OCI-LY7 (cell line): ENCODE data around the gene PPP1R12C. TPM values are rescaled to one million over a fixed set of nuclear protein-coding genes. Genes with fewer than 3 reads are reported as not detected.
A peak's percentile ranks its signal among the peaks of the same experiment; 100 is the strongest.

Experiments
- BruUV-seq: library from RNA; stranded (reverse); fragments of 400-500 nt; replicated peaks from 2 replicates; lab custom pipeline; 2021; lab: Mats Ljungman, UMichigan
- CTCF ChIA-PET: fragments of 300-600 bp; sonication (Branson Sonifier 250); formaldehyde crosslinking; loops from one replicate; lab custom pipeline; 2022; ENCODE audit warnings: antibody characterized with exemption; ENCODE audit not compliant: unreplicated experiment; lab: Charles Lee
- POLR2A ChIA-PET: fragments of 300-600 bp; sonication (Branson Sonifier 250); formaldehyde crosslinking; loops from one replicate; lab custom pipeline; 2022; ENCODE audit warnings: antibody characterized with exemption; lab: Charles Lee
- DNase-seq: peaks from one replicate; pipeline ENCODE4 v3.0.0-alpha.2; 2015; ENCODE audit warnings: low spot score
- H2AFZ ChIP-seq: fragments of 200-600 bp; sonication (generic), shearing (Covaris generic); 2 replicates; pipeline ENCODE4 v1.6.1; 2014; ENCODE audit warnings: mild to moderate bottlenecking, antibody characterized with exemption, low read length, moderate library complexity
- H3K27ac ChIP-seq: fragments of 200-600 bp; sonication (generic); 2 replicates; pipeline ENCODE4 v1.5.1; 2014; ENCODE audit warnings: mixed run types, low read depth, mild to moderate bottlenecking, moderate library complexity, low read length, inconsistent platforms; ENCODE audit not compliant: poor library complexity, severe bottlenecking
- H3K36me3 ChIP-seq: fragments of 200-600 bp; sonication (generic); 2 replicates; pipeline ENCODE4 v1.6.1; 2014; ENCODE audit warnings: mild to moderate bottlenecking, antibody characterized with exemption, low read length, moderate library complexity, mixed read lengths; ENCODE audit not compliant: insufficient read depth
- H3K4me1 ChIP-seq: fragments of 200-600 bp; sonication (generic); 2 replicates; pipeline ENCODE4 v1.5.1; 2014; ENCODE audit warnings: mild to moderate bottlenecking, low read length; ENCODE audit not compliant: insufficient read depth, poor library complexity, severe bottlenecking
- H3K4me2 ChIP-seq: fragments of 200-600 bp; sonication (generic); 2 replicates; pipeline ENCODE4 v1.6.1; 2014; ENCODE audit warnings: mild to moderate bottlenecking, low read length
- H3K4me3 ChIP-seq: fragments of 200-600 bp; sonication (generic); 2 replicates; pipeline ENCODE4 v1.5.1; 2014; ENCODE audit warnings: mild to moderate bottlenecking, low read depth, low read length; ENCODE audit not compliant: poor library complexity, severe bottlenecking
- H3K79me2 ChIP-seq: fragments of 200-600 bp; sonication (generic); 2 replicates; pipeline ENCODE4 v1.6.1; 2016; ENCODE audit warnings: low read depth, mild to moderate bottlenecking, low read length, moderate library complexity, mixed read lengths; ENCODE audit not compliant: insufficient read depth
- H3K9me2 ChIP-seq: fragments of 200-600 bp; sonication (generic); 2 replicates; pipeline ENCODE4 v1.6.1; 2016; ENCODE audit warnings: mild to moderate bottlenecking, low read length, mixed read lengths; ENCODE audit not compliant: insufficient read depth
- H3K9me3 ChIP-seq: fragments of 200-600 bp; sonication (generic); 2 replicates; pipeline ENCODE4 v1.6.1; 2014; ENCODE audit warnings: mild to moderate bottlenecking, mixed run types, low read length, mixed read lengths
- H4K20me1 ChIP-seq: fragments of 200-600 bp; sonication (generic); 2 replicates; pipeline ENCODE4 v1.6.1; 2014; ENCODE audit warnings: mild to moderate bottlenecking, antibody characterized with exemption, low read length, moderate library complexity, mixed read lengths; ENCODE audit not compliant: insufficient read depth
- EZH2phosphoT487 ChIP-seq: fragments of 200-600 bp; sonication (generic); IDR thresholded peaks from 2 replicates; pipeline ENCODE4 v1.6.1; 2018; ENCODE audit warnings: low read depth, borderline replicate concordance, mild to moderate bottlenecking, mixed run types, antibody characterized with exemption, low read length, moderate library complexity, mixed read lengths
- intact Hi-C: fragments of 100-400 bp; cut with micrococcal nuclease; formaldehyde crosslinking; loops from one replicate; pipeline ENCODE4 v1.10.0; 2022; ENCODE audit not compliant: unreplicated experiment
- total RNA-seq, 2 experiments: library from RNA; depleted of rRNA in 1 of 2; stranded (reverse); fragments of >200 nt in 1 of 2; shearing (Covaris generic) in 1 of 2; gene quantifications; 2 replicates each; pipeline ENCODE4 v1.2.3, GENCODE V29; 2014 to 2022
- TF ChIP-seq, protein P1 (sequence below): fragments of 200-600 bp; sonication (generic); conservative IDR thresholded peaks from 2 replicates; pipeline ENCODE4 v1.5.1; 2014; ENCODE audit warnings: mild to moderate bottlenecking, antibody characterized with exemption, low read length, moderate library complexity, mixed read lengths

The PPP1R12C gene
- total RNA-seq, 2 experiments from 2014 or later, result 177 to 211 TPM

DNA sequence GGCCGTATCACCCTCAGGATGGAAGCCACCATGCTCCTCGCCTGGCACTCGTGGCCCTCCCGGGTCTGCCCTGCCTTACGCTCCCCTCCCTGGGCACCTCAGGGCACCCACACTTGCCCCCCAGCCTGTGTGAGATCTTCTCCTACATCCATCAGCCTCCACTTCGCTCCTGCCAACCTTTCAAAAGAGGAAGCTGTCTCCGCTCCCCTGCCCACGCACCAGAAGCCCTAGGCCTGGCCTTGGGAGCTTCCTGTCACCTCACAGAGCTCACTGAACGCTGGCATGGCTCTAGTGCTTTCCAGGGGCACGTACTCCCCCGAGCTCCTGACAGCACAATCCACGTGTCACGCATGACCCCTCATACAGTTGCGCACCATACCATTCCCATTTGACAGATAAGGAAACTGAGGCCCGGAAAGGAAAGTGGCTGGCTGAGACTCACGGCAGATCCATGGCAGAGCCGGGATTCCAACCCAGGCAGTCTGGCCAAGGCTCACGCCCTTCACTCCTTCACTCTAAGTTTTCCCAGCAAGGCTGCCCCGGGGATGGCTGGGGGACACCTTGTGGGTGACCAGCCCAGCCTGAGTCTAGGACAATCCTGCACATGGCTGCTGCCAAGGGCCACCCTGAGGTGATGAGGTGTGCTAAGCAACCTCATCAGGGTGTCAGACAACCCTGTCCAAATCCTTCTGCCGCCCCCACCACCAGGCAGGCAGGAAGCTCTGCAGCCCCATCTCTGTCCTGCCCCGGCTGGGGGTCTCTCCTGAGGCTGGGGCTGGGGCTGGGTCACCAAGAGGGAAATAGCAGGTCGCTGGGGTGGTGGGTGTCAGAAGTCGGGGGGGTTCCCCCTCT is 19.3 kb downstream of the PPP1R12C start:
- Histone ChIP-seq H3K27ac (no peak overlapping the region), H3K4me2 (no peak overlapping the region), H3K4me3 (no peak overlapping the region), H4K20me1 (no peaks in the 10 kb centered on the region), H3K4me1 (no peaks in the 10 kb centered on the region), H3K9me2 (no peaks in the 10 kb centered on the region), H3K9me3 (no peaks in the 10 kb centered on the region), H3K79me2 (peaks cover 3% of the 10 kb centered on the region; the same call in 1 of the 2 replicates), H3K36me3 (peaks cover 71% of the 10 kb centered on the region), H2AFZ (no peak overlapping the region)
- ChIA-PET POLR2A (no interaction called here), CTCF (no interaction called here)
- intact Hi-C loops, result no loop called here
- no peak for DNase-seq
- BruUV-seq, result no TSS peak
- TF ChIP-seq, protein P1, sequence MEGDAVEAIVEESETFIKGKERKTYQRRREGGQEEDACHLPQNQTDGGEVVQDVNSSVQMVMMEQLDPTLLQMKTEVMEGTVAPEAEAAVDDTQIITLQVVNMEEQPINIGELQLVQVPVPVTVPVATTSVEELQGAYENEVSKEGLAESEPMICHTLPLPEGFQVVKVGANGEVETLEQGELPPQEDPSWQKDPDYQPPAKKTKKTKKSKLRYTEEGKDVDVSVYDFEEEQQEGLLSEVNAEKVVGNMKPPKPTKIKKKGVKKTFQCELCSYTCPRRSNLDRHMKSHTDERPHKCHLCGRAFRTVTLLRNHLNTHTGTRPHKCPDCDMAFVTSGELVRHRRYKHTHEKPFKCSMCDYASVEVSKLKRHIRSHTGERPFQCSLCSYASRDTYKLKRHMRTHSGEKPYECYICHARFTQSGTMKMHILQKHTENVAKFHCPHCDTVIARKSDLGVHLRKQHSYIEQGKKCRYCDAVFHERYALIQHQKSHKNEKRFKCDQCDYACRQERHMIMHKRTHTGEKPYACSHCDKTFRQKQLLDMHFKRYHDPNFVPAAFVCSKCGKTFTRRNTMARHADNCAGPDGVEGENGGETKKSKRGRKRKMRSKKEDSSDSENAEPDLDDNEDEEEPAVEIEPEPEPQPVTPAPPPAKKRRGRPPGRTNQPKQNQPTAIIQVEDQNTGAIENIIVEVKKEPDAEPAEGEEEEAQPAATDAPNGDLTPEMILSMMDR, result no peak
- TF ChIP-seq EZH2phosphoT487, result no peak

DNA sequence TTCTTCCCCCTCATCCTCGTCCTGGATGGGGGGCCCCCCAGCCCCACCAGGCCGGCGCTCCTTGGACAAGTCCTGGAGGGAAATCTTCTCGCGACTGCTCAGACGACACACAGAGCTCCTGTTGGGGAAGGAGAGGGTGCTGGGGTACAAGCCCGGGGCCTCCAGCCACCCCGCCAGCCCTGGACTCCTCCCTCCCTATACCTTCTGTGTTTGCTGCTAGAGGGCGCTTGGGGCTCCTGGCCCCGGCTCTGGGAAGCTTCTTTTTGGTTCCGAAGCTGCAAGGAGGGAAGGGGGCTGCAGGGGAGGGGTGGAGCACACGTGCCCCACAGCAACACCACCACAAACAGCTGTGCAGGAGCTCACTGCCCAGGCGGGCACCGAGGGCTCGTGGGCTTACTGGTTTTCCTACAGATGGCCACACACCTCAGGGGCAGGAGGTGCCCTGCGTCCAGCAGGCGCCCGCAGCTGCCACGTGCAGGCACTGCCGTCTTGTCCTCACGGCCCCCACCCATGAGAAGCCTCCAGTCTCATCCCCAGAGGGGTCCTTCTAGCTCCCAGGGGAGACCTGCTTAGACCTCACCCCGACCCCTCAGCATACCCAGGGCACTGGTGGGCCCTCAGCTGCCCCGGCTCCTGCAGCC is 21.3 kb downstream of the PPP1R12C start:
- H3K36me3 ChIP-seq, result peaks cover 71% of the 10 kb centered on the region
- POLR2A ChIA-PET, result no interaction called here
- no peak overlapping the region for H3K4me3 ChIP-seq
- BruUV-seq, result no TSS peak
- TF ChIP-seq EZH2phosphoT487, result no peak
- TF ChIP-seq, protein P1, result peak; percentile 60
- H3K9me2 ChIP-seq, result no peaks in the 10 kb centered on the region
- DNase-seq, result peak; percentile 19
- no peak overlapping the region for H2AFZ ChIP-seq
- no peak overlapping the region for H3K27ac ChIP-seq
- intact Hi-C loops, result no loop called here
- H4K20me1 ChIP-seq, result no peaks in the 10 kb centered on the region
- H3K79me2 ChIP-seq, result no peaks in the 10 kb centered on the region
- CTCF ChIA-PET, result no interaction called here
- H3K9me3 ChIP-seq, result no peaks in the 10 kb centered on the region
- no peaks in the 10 kb centered on the region for H3K4me1 ChIP-seq
- no peak overlapping the region for H3K4me2 ChIP-seq
